Measurements from ENCODE around the gene ZNF283. TPM values are rescaled to one million over a fixed set of nuclear protein-coding genes. Genes with fewer than 3 reads are reported as not detected.

ZNF283 gene
- total and polyA plus RNA-seq, 9 of the 15 experiments (the other 6 are each of a cell fraction or from before 2014, with no cell fraction given) = 6.0 to 19.5 (median 9.8) TPM

DNA sequence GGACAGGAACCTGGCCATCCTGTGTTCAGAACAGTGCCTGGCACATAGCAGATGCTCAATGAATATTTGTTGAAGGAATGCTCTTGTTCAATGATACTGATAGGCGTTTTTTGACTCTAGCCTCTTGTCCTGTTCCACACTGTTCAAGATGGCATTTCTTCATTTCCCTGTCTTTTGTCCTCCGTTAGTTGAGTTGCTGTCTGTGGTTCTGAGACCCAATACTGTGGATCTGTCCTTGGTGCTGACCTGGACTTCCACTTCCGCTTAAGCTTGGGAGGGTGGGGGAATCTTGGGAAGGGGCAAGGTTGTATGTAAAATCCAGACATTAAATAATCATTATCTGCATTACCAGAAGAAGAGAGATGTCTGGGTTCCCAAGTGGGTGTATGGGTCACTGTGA, 38.1 kb upstream of the ZNF283 start (continued):
- TF ChIP-seq, protein P1, sequence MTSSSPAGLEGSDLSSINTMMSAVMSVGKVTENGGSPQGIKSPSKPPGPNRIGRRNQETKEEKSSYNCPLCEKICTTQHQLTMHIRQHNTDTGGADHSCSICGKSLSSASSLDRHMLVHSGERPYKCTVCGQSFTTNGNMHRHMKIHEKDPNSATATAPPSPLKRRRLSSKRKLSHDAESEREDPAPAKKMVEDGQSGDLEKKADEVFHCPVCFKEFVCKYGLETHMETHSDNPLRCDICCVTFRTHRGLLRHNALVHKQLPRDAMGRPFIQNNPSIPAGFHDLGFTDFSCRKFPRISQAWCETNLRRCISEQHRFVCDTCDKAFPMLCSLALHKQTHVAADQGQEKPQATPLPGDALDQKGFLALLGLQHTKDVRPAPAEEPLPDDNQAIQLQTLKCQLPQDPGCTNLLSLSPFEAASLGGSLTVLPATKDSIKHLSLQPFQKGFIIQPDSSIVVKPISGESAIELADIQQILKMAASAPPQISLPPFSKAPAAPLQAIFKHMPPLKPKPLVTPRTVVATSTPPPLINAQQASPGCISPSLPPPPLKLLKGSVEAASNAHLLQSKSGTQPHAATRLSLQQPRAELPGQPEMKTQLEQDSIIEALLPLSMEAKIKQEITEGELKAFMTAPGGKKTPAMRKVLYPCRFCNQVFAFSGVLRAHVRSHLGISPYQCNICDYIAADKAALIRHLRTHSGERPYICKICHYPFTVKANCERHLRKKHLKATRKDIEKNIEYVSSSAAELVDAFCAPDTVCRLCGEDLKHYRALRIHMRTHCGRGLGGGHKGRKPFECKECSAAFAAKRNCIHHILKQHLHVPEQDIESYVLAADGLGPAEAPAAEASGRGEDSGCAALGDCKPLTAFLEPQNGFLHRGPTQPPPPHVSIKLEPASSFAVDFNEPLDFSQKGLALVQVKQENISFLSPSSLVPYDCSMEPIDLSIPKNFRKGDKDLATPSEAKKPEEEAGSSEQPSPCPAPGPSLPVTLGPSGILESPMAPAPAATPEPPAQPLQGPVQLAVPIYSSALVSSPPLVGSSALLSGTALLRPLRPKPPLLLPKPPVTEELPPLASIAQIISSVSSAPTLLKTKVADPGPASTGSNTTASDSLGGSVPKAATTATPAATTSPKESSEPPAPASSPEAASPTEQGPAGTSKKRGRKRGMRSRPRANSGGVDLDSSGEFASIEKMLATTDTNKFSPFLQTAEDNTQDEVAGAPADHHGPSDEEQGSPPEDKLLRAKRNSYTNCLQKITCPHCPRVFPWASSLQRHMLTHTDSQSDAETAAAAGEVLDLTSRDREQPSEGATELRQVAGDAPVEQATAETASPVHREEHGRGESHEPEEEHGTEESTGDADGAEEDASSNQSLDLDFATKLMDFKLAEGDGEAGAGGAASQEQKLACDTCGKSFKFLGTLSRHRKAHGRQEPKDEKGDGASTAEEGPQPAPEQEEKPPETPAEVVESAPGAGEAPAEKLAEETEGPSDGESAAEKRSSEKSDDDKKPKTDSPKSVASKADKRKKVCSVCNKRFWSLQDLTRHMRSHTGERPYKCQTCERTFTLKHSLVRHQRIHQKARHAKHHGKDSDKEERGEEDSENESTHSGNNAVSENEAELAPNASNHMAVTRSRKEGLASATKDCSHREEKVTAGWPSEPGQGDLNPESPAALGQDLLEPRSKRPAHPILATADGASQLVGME (CRISPR knock-in tag; IDR thresholded peaks at IDR 0.05) = no peak
- no peak for TF ChIP-seq ZNF79 (CRISPR knock-in tag; IDR thresholded peaks at IDR 0.05; ENCODE audit: low read depth)
- no peak for TF ChIP-seq IFI16 (CRISPR knock-in tag; IDR thresholded peaks at IDR 0.05)
- 0 out of 2 replicates have a peak, but pooled peaks have one; percentile 79 for TF ChIP-seq ZNF584 (CRISPR knock-in tag; IDR thresholded peaks at IDR 0.05; ENCODE audit: low read depth)
- TF ChIP-seq CHD2 (IDR thresholded peaks at IDR 0.05; ENCODE audit: low read depth, low read length) = no peak
- TF ChIP-seq KLF10 (CRISPR knock-in tag; IDR thresholded peaks at IDR 0.05) = no peak
- no peak for TF ChIP-seq TFAM (CRISPR knock-in tag; conservative IDR thresholded peaks at IDR 0.05)
- TF ChIP-seq, protein P2, sequence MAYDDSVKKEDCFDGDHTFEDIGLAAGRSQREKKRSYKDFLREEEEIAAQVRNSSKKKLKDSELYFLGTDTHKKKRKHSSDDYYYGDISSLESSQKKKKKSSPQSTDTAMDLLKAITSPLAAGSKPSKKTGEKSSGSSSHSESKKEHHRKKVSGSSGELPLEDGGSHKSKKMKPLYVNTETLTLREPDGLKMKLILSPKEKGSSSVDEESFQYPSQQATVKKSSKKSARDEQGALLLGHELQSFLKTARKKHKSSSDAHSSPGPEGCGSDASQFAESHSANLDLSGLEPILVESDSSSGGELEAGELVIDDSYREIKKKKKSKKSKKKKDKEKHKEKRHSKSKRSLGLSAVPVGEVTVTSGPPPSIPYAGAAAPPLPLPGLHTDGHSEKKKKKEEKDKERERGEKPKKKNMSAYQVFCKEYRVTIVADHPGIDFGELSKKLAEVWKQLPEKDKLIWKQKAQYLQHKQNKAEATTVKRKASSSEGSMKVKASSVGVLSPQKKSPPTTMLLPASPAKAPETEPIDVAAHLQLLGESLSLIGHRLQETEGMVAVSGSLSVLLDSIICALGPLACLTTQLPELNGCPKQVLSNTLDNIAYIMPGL (CRISPR knock-in tag; IDR thresholded peaks at IDR 0.05) = peak; percentile 64; the same call in 1 of the 2 replicates
- no peak for TF ChIP-seq FOXK2 (conservative IDR thresholded peaks at IDR 0.05 in 1 of 2, IDR thresholded peaks at IDR 0.05 in 1 of 2; ENCODE audit: low read depth in 2 of 2)
- TF ChIP-seq EZH2 (IDR thresholded peaks at IDR 0.05; ENCODE audit: borderline replicate concordance, low read depth, low read length) = no peak
- TF ChIP-seq CBFA2T3 (IDR thresholded peaks at IDR 0.05) = no peak
- TF ChIP-seq MAZ (CRISPR knock-in tag; conservative IDR thresholded peaks at IDR 0.05 in 1 of 2, IDR thresholded peaks at IDR 0.05 in 1 of 2) = peak in 1 of 2 experiments; percentile 94; a peak in 2 of 4 replicates
- TF ChIP-seq ZNF165 (CRISPR knock-in tag; IDR thresholded peaks at IDR 0.05; ENCODE audit: borderline replicate concordance) = no peak
- no peak for TF ChIP-seq SNIP1 (IDR thresholded peaks at IDR 0.05; ENCODE audit: low read depth)
- no peak for TF ChIP-seq XRCC5 (IDR thresholded peaks at IDR 0.05; ENCODE audit: low read depth, low read length)
- no peak for TF ChIP-seq ZNF830 (CRISPR knock-in tag; IDR thresholded peaks at IDR 0.05)
- TF ChIP-seq, protein P3, sequence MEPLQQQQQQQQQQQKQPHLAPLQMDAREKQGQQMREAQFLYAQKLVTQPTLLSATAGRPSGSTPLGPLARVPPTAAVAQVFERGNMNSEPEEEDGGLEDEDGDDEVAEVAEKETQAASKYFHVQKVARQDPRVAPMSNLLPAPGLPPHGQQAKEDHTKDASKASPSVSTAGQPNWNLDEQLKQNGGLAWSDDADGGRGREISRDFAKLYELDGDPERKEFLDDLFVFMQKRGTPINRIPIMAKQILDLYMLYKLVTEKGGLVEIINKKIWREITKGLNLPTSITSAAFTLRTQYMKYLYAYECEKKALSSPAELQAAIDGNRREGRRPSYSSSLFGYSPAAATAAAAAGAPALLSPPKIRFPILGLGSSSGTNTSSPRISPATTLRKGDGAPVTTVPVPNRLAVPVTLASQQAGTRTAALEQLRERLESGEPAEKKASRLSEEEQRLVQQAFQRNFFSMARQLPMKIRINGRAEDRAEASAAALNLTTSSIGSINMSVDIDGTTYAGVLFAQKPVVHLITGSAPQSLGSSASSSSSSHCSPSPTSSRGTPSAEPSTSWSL (CRISPR knock-in tag; IDR thresholded peaks at IDR 0.05; ENCODE audit: borderline replicate concordance) = no peak
- no peak for TF ChIP-seq SMARCA4 (IDR thresholded peaks at IDR 0.05)
- no peak for TF ChIP-seq SRSF7 (optimal IDR thresholded peaks at IDR 0.05; ENCODE audit: low read depth, low read length)
- TF ChIP-seq EGR1 (conservative IDR thresholded peaks at IDR 0.05) = no peak

Data from K562 (cell line).